Natural killer cell (primary cell): ENCODE results near the gene ELOB. TPM values are rescaled to one million over a fixed set of nuclear protein-coding genes. Genes with fewer than 3 reads are reported as not detected.
A peak's percentile ranks its signal among the peaks of the same experiment; 100 is the strongest.

Experiments
- ATAC-seq, 3 donors: fragments of 150-1000 bp in 2 of 3; fragments of 200-7000 bp in 1 of 3; cut with Tn5 transposase; 1 replicate in 1 of 3; 2 replicates in 2 of 3; pipeline ENCODE4 v1.10.0; 2021; ENCODE audit warnings: mild to moderate bottlenecking in 2 of 3, moderate library complexity in 2 of 3
- DNase-seq, 2 donors: peaks; one replicate each; pipeline versions ENCODE4 v3.0.0 to v3.0.0-alpha.2; 2013 to 2021; ENCODE audit warnings: mixed read lengths in 1 of 2
- H3K27ac ChIP-seq: one replicate; pipeline ENCODE4 v1.5.1; 2013; ENCODE audit warnings: mild to moderate bottlenecking, low read length
- H3K27me3 ChIP-seq: one replicate; pipeline ENCODE4 v1.6.1; 2013; ENCODE audit warnings: low read length; ENCODE audit not compliant: control insufficient read depth, insufficient read depth
- H3K36me3 ChIP-seq: one replicate; pipeline ENCODE4 v1.6.1; 2013; ENCODE audit warnings: low read length; ENCODE audit not compliant: control insufficient read depth, insufficient read depth
- H3K4me1 ChIP-seq: one replicate; pipeline ENCODE4 v1.6.1; 2013; ENCODE audit warnings: low read length; ENCODE audit not compliant: control insufficient read depth, insufficient read depth
- H3K4me3 ChIP-seq: one replicate; pipeline ENCODE4 v1.5.1; 2013; ENCODE audit warnings: low read length
- H3K9me3 ChIP-seq: one replicate; pipeline ENCODE4 v1.6.1; 2013; ENCODE audit warnings: low read length; ENCODE audit not compliant: control insufficient read depth, insufficient read depth
- H3K27ac Mint-ChIP-seq, 2 donors: one replicate each; pipeline ENCODE4 v1.8.0; 2022; ENCODE audit warnings: mild to moderate bottlenecking in 2 of 2, mixed read lengths in 2 of 2, moderate library complexity in 1 of 2
- H3K27me3 Mint-ChIP-seq, 2 donors: one replicate each; pipeline ENCODE4 v1.8.0; 2022; ENCODE audit warnings: low read depth in 2 of 2, mixed read lengths in 2 of 2
- H3K36me3 Mint-ChIP-seq: one replicate; pipeline ENCODE4 v1.8.0; 2022; ENCODE audit warnings: mixed read lengths
- H3K4me1 Mint-ChIP-seq, 2 donors: one replicate each; pipeline ENCODE4 v1.8.0; 2022; ENCODE audit warnings: mixed read lengths in 2 of 2
- H3K4me3 Mint-ChIP-seq: one replicate; pipeline ENCODE4 v1.8.0; 2022; ENCODE audit warnings: mild to moderate bottlenecking, moderate library complexity, mixed read lengths
- H3K9me3 Mint-ChIP-seq, 2 donors: one replicate each; pipeline ENCODE4 v1.8.0; 2022; ENCODE audit warnings: mixed read lengths in 2 of 2
- CTCF ChIP-seq: fragments of 200-600 bp; IDR thresholded peaks from one replicate; pipeline ENCODE4 v1.8.0; 2022; ENCODE audit warnings: antibody characterized with exemption
- WGBS: methylation state at CpG from one replicate; pipeline ENCODE4 v1.1.7; 2013; ENCODE audit warnings: missing lambda C conversion rate; ENCODE audit not compliant: insufficient coverage; 5-methylcytosine and 5-hydroxymethylcytosine counted together
- intact Hi-C: fragments of 100-400 bp; cut with micrococcal nuclease; formaldehyde crosslinking; loops from one replicate; pipeline ENCODE4 v1.14.2; 2022
- total RNA-seq, 4 donors: library from RNA; stranded (reverse); fragments of 120-200 nt in 1 of 4; gene quantifications; one replicate each; pipeline versions ENCODE4 v1.2.3 to v1.2.4, GENCODE V29; 2013 to 2022

ELOB gene
- total RNA-seq, 3 donors from 2014 or later (not counting 1 experiment from before 2014, with no cell fraction given) = 146 to 207 (median 161) TPM

GRCh38 chr16:2795395-2796143, 18.5 kb upstream of the ELOB start:
- DNase-seq (no peak), ATAC-seq (peak in 1 of 3 donors; percentile 60)
- H3K9me3 ChIP-seq = no peaks in the 10 kb centered on the region
- no peaks in the 10 kb centered on the region for H3K4me1 ChIP-seq
- H3K4me3 Mint-ChIP-seq = no peak overlapping the region
- peaks cover 12 to 13% of the 10 kb centered on the region in 2 donors for H3K27me3 Mint-ChIP-seq
- no peaks in the 10 kb centered on the region for H3K4me1 Mint-ChIP-seq
- no peaks in the 10 kb centered on the region for H3K9me3 Mint-ChIP-seq
- H3K27ac Mint-ChIP-seq = no peak overlapping the region
- TF ChIP-seq CTCF = no peak
- H3K4me3 ChIP-seq = no peak overlapping the region
- WGBS = 70% methylated on average over 6 of the region's 7 CpGs
- H3K27ac ChIP-seq = no peak overlapping the region
- intact Hi-C loops = no loop called here
- H3K27me3 ChIP-seq = no peaks in the 10 kb centered on the region
- no peaks in the 10 kb centered on the region for H3K36me3 ChIP-seq
- no peaks in the 10 kb centered on the region for H3K36me3 Mint-ChIP-seq

- peaks cover under 1% of the 10 kb centered on the region for H3K4me1 ChIP-seq
- TF ChIP-seq CTCF = no peak
- no peaks in the 10 kb centered on the region for H3K9me3 Mint-ChIP-seq
- intact Hi-C loops = no loop called here
- H3K27me3 Mint-ChIP-seq = peaks cover 12 to 16% of the 10 kb centered on the region in 2 donors
- H3K4me1 Mint-ChIP-seq = no peaks in the 10 kb centered on the region
- WGBS = 83% methylated on average over 7 of the region's 10 CpGs
- no peak overlapping the region for H3K27ac ChIP-seq
- no peaks in the 10 kb centered on the region for H3K36me3 Mint-ChIP-seq
- DNase-seq (no peak), ATAC-seq (no peak)
- H3K4me3 ChIP-seq = no peak overlapping the region
- H3K9me3 ChIP-seq = no peaks in the 10 kb centered on the region
- no peaks in the 10 kb centered on the region for H3K36me3 ChIP-seq
- peaks cover 2% of the 10 kb centered on the region for H3K27me3 ChIP-seq
- no peak overlapping the region for H3K27ac Mint-ChIP-seq
- no peak overlapping the region for H3K4me3 Mint-ChIP-seq
Measured at GRCh38 chr16:2792940-2793339, 15.9 kb upstream of the ELOB start.

GRCh38 chr16:2791174-2791573, 14.1 kb upstream of the ELOB start:
- intact Hi-C loops = no loop called here
- Mint-ChIP-seq H3K4me1 (peaks cover 0 to 9% of the 10 kb centered on the region in 2 donors), H3K27me3 (peaks cover 12 to 21% of the 10 kb centered on the region in 2 donors), H3K36me3 (no peaks in the 10 kb centered on the region), H3K4me3 (no peak overlapping the region), H3K27ac (no peak overlapping the region), H3K9me3 (no peaks in the 10 kb centered on the region)
- Histone ChIP-seq H3K4me3 (no peak overlapping the region), H3K9me3 (no peaks in the 10 kb centered on the region), H3K27ac (no peak overlapping the region), H3K4me1 (peaks cover 12% of the 10 kb centered on the region), H3K36me3 (no peaks in the 10 kb centered on the region), H3K27me3 (peaks cover 5% of the 10 kb centered on the region)
- no peak for TF ChIP-seq CTCF
- 88% methylated on average over 8 of the region's 8 CpGs for WGBS
- DNase-seq (no peak), ATAC-seq (no peak)

GRCh38 chr16:2790631-2791030, 13.6 kb upstream of the ELOB start:
- H3K36me3 Mint-ChIP-seq = no peaks in the 10 kb centered on the region
- peaks cover 18% of the 10 kb centered on the region for H3K4me1 ChIP-seq
- DNase-seq = no peak
- ATAC-seq = no peak
- intact Hi-C loops = no loop called here
- H3K27me3 Mint-ChIP-seq = peaks cover 12 to 23% of the 10 kb centered on the region in 2 donors
- WGBS = 75% methylated on average over 5 of the region's 5 CpGs
- no peaks in the 10 kb centered on the region for H3K36me3 ChIP-seq
- peaks cover 0 to 14% of the 10 kb centered on the region in 2 donors for H3K4me1 Mint-ChIP-seq
- no peak overlapping the region for H3K4me3 Mint-ChIP-seq
- no peak overlapping the region for H3K4me3 ChIP-seq
- H3K27ac Mint-ChIP-seq = no peak overlapping the region
- H3K27ac ChIP-seq = no peak overlapping the region
- peaks cover 5% of the 10 kb centered on the region for H3K27me3 ChIP-seq
- no peaks in the 10 kb centered on the region for H3K9me3 ChIP-seq
- TF ChIP-seq CTCF = no peak
- no peaks in the 10 kb centered on the region for H3K9me3 Mint-ChIP-seq
